HepG2 (cell line): ENCODE measurements around the gene KRT6B. TPM values are rescaled to one million over a fixed set of nuclear protein-coding genes. Genes with fewer than 3 reads are reported as not detected.

ENCODE experiments used
- ATAC-seq: fragments of 200-7000 bp; cut with Tn5 transposase; 3 replicates; pipeline ENCODE4 v1.9.1; 2020; ENCODE audit warnings: mild to moderate bottlenecking, moderate library complexity
- BruUV-seq: library from RNA; stranded (reverse); fragments of 400-500 nt; replicated peaks from 2 replicates; lab custom pipeline; 2021; lab: Mats Ljungman, UMichigan
- CTCF ChIA-PET: fragments of 300-600 bp; formaldehyde crosslinking; extraction: SDS; loops from one replicate; lab custom pipeline; 2021; ENCODE audit warnings: low total read pairs, inconsistent platforms, low intra/inter-chr PET ratio; lab: Yijun Ruan, JAX
- POLR2A ChIA-PET: fragments of 350-600 bp; sonication (Branson Sonifier 250); formaldehyde crosslinking; loops from one replicate; lab custom pipeline; 2020; ENCODE audit warnings: antibody characterized with exemption, inconsistent platforms; lab: Yijun Ruan, JAX
- DNase-seq: peaks from one replicate; pipeline ENCODE4 v3.0.0-alpha.2; 2015; ENCODE audit warnings: low spot score
- FAIRE-seq: peaks from 3 replicates; lab custom pipeline; 2011; peaks lifted over from hg19 to GRCh38; lab: Jason Lieb, UNC
- H2AFZ ChIP-seq: one replicate; pipeline ENCODE4 v1.6.1; 2011; ENCODE audit warnings: low read length, inconsistent platforms
- H3K27ac ChIP-seq: fragments of 300-600 bp; 3 replicates; pipeline ENCODE4 v1.8.0; 2011; ENCODE audit warnings: mixed run types, mild to moderate bottlenecking, mixed read lengths, low read length, inconsistent platforms; ENCODE audit not compliant: insufficient read depth; ENCODE audit errors: extremely low read length
- H3K27me3 ChIP-seq, 2 experiments: fragments of 200-600 bp in 1 of 2; 2 replicates in 1 of 2; 3 replicates in 1 of 2; pipeline versions ENCODE4 v1.6.0 to v1.8.0; 2011; ENCODE audit warnings: low read length in 2 of 2, mild to moderate bottlenecking in 2 of 2, moderate library complexity in 2 of 2, inconsistent platforms in 1 of 2; ENCODE audit not compliant: insufficient read depth in 2 of 2, control insufficient read depth in 1 of 2
- H3K36me3 ChIP-seq, 2 experiments: fragments of 200-600 bp in 1 of 2; replicated peaks in 1 of 2; 2 replicates in 1 of 2; 3 replicates in 1 of 2; pipeline versions ENCODE4 v1.5.1 to v1.8.0; 2011; ENCODE audit warnings: low read length in 2 of 2, inconsistent platforms in 1 of 2; ENCODE audit not compliant: insufficient read depth in 2 of 2, control insufficient read depth in 1 of 2
- H3K4me1 ChIP-seq: 2 replicates; pipeline ENCODE4 v1.5.1; 2012; ENCODE audit warnings: low read length, inconsistent platforms; ENCODE audit not compliant: insufficient read depth
- H3K4me2 ChIP-seq: 2 replicates; pipeline ENCODE4 v1.6.0; 2011; ENCODE audit warnings: low read depth, low read length, inconsistent platforms
- H3K4me3 ChIP-seq, 3 experiments: fragments of 200-600 bp in 1 of 3; sonication (generic), shearing (Covaris generic) in 1 of 3; replicated peaks in 1 of 3; 2 replicates each; pipeline ENCODE4 v1.5.1; 2011 to 2016; ENCODE audit warnings: low read length in 3 of 3, inconsistent platforms in 2 of 3, low read depth in 2 of 3, mild to moderate bottlenecking in 2 of 3, control low read depth in 1 of 3, mixed read lengths in 1 of 3; ENCODE audit not compliant: insufficient read depth in 1 of 3
- H3K79me2 ChIP-seq: one replicate; pipeline ENCODE4 v1.6.1; 2011; ENCODE audit warnings: low read length, inconsistent platforms; ENCODE audit not compliant: insufficient read depth
- H3K9ac ChIP-seq: 2 replicates; pipeline ENCODE4 v1.6.0; 2011; ENCODE audit warnings: mild to moderate bottlenecking, low read depth, low read length, inconsistent platforms; ENCODE audit not compliant: insufficient read depth
- H3K9me3 ChIP-seq: 2 replicates; pipeline ENCODE4 v1.5.1; 2012; ENCODE audit warnings: mild to moderate bottlenecking, low read length
- H4K20me1 ChIP-seq: 2 replicates; pipeline ENCODE4 v1.6.0; 2011; ENCODE audit warnings: inconsistent platforms, mild to moderate bottlenecking, low read length, moderate library complexity; ENCODE audit not compliant: insufficient read depth
- ELF4 ChIP-seq: sonication (generic); formaldehyde crosslinking; IDR thresholded peaks from 2 replicates; pipeline ENCODE4 v1.5.0; 2020; ENCODE audit warnings: missing genetic modification reagents, mild to moderate bottlenecking, moderate library complexity, borderline replicate concordance
- GATA4 ChIP-seq: sonication (generic); IDR thresholded peaks from 2 replicates; pipeline ENCODE4 v1.6.1; 2016; ENCODE audit warnings: antibody characterized with exemption, low read depth, borderline replicate concordance
- HMG20B ChIP-seq: conservative IDR thresholded peaks from 2 replicates; pipeline ENCODE4 v1.6.1; 2016; ENCODE audit warnings: missing genetic modification reagents, missing compliant biosample characterization
- NONO ChIP-seq, 2 experiments: fragments of 450-650 bp in 1 of 2; sonication (generic) in 1 of 2; formaldehyde crosslinking in 1 of 2; IDR thresholded peaks in 1 of 2; conservative IDR thresholded peaks in 1 of 2; 2 replicates each; pipeline versions ENCODE4 v1.6.1 to v1.8.0; 2017 to 2022; ENCODE audit warnings: mild to moderate bottlenecking in 1 of 2, missing genetic modification reagents in 1 of 2, moderate library complexity in 1 of 2
- RELA ChIP-seq: sonication (generic); formaldehyde crosslinking; IDR thresholded peaks from 2 replicates; pipeline ENCODE4 v1.4.0; 2020; ENCODE audit warnings: missing genetic modification reagents
- SOX13 ChIP-seq, 3 experiments: fragments of 450-650 bp in 1 of 3; sonication (generic) in 1 of 3; formaldehyde crosslinking in 1 of 3; IDR thresholded peaks in 2 of 3; conservative IDR thresholded peaks in 1 of 3; 2 replicates each; pipeline versions ENCODE4 v1.5.0 to v1.6.1; 2016 to 2020; ENCODE audit warnings: antibody characterized with exemption in 1 of 3, mild to moderate bottlenecking in 1 of 3, missing compliant biosample characterization in 1 of 3, missing genetic modification reagents in 1 of 3, moderate library complexity in 1 of 3
- TEAD3 ChIP-seq: optimal IDR thresholded peaks from 2 replicates; pipeline ENCODE3; 2016; ENCODE audit warnings: borderline replicate concordance
- ZFP82 ChIP-seq: sonication (generic); formaldehyde crosslinking; IDR thresholded peaks from 2 replicates; pipeline ENCODE4 v1.5.1; 2020; ENCODE audit warnings: mild to moderate bottlenecking, missing genetic modification reagents, borderline replicate concordance
- ZNF296 ChIP-seq: sonication (generic); formaldehyde crosslinking; conservative IDR thresholded peaks from 2 replicates; pipeline ENCODE4 v1.5.0; 2020; ENCODE audit warnings: mild to moderate bottlenecking, missing genetic modification reagents
- WGBS: methylation state at CpG from one replicate; pipeline ENCODE4 v1.1.6; 2017; ENCODE audit warnings: low lambda C conversion rate; 5-methylcytosine and 5-hydroxymethylcytosine counted together
- in situ Hi-C: cut with HindIII; loops from 2 replicates; pipeline ENCODE4 v1.10.0; 2017; ENCODE audit warnings: low pct_unique_long_range_greater_than_20kb; ENCODE audit not compliant: extremely low pct_ligation_motif_present
- intact Hi-C: fragments of 100-400 bp; cut with micrococcal nuclease; formaldehyde crosslinking; loops from one replicate; pipeline ENCODE4 v1.10.0; 2022; ENCODE audit not compliant: unreplicated experiment
- polyA plus RNA-seq, 8 experiments: library from polyadenylated mRNA; depleted of rRNA in 3 of 8; stranded (reverse) in 7 of 8; unstranded in 1 of 8; fragments of >200 nt; fragmentation: Illumina TruSeq in 4 of 8; extraction: Trizol in 4 of 8; gene quantifications; 2 replicates each; pipeline versions ENCODE4 v1.2.1 to v1.2.3, GENCODE V29; 2011 to 2016; ENCODE audit warnings: low read depth in 4 of 8, missing spikeins in 1 of 8, mixed read lengths in 1 of 8; ENCODE audit not compliant: insufficient read depth in 1 of 8
- total RNA-seq, 5 experiments: library from RNA; depleted of rRNA; stranded (reverse); fragments of >200 nt; fragmentation: Illumina TruSeq; extraction: Trizol; gene quantifications; 2 replicates each; pipeline ENCODE4 v1.2.3, GENCODE V29; 2016; ENCODE audit warnings: low read depth in 1 of 5
- TF ChIP-seq, protein P1 (sequence below): IDR thresholded peaks from 2 replicates; pipeline ENCODE4 v1.6.1; 2016; ENCODE audit warnings: low read depth, borderline replicate concordance
- TF ChIP-seq, protein P2 (sequence below): sonication (generic); formaldehyde crosslinking; IDR thresholded peaks from 2 replicates; pipeline ENCODE4 v1.4.0; 2020; ENCODE audit warnings: missing genetic modification reagents, borderline replicate concordance
- TF ChIP-seq, protein P3 (sequence below): sonication (generic); formaldehyde crosslinking; IDR thresholded peaks from 2 replicates; pipeline ENCODE4 v1.5.0; 2020; ENCODE audit warnings: mild to moderate bottlenecking, missing genetic modification reagents, borderline replicate concordance

KRT6B gene
- total and polyA plus RNA-seq, 2 of the 13 experiments (the other 11 are each of a cell fraction or from before 2014, with no cell fraction given) = not detected

DNA sequence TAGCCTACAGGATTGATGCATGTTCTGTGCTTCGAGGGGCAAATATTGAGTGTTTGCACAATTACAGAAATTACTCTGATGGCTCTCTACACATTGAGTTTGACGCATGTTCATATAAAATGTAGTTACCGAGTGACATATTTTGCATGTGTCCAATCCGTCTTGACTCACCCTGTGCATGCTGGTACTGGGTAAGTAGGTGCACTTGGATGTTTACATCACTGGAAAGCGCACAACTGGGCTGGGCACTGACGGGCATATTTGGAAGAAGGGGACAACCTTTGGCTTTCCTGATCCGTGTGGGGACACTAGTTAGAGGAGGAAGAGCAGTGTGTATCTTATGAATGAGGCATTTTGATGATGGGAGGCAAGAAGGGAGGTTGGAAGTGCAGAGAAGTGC lies 46.0 kb upstream of the KRT6B start:
- no peaks in the 10 kb centered on the region for H3K36me3 ChIP-seq
- ChIA-PET CTCF (no interaction called here), POLR2A (no interaction called here)
- no peaks in the 10 kb centered on the region for H3K79me2 ChIP-seq
- no peak overlapping the region for H3K4me3 ChIP-seq
- H3K9me3 ChIP-seq = no peaks in the 10 kb centered on the region
- intact Hi-C loops (no loop called here), in situ Hi-C loops (no loop called here)
- 0 out of 2 replicates have a peak, but pooled peaks cover 6% of the 10 kb centered on the region for H3K4me1 ChIP-seq
- H3K27ac ChIP-seq = no peak overlapping the region
- H2AFZ ChIP-seq = no peak overlapping the region
- ATAC-seq (no peak), FAIRE-seq (no peak), DNase-seq (no peak)
- 41% methylated on average over 7 of the region's 7 CpGs for WGBS
- H3K9ac ChIP-seq = no peak overlapping the region
- peaks cover 3 to 6% of the 10 kb centered on the region in 2 experiments; a peak in 3 of 5 replicates for H3K27me3 ChIP-seq
- BruUV-seq = no TSS peak
- H4K20me1 ChIP-seq = no peaks in the 10 kb centered on the region
- H3K4me2 ChIP-seq = no peak overlapping the region
- no peak for TF ChIP-seq RELA
- no peak for TF ChIP-seq NONO (IDR thresholded peaks at IDR 0.05)
- TF ChIP-seq NONO (CRISPR knock-in tag; conservative IDR thresholded peaks at IDR 0.05) = no peak
- TF ChIP-seq, protein P1, sequence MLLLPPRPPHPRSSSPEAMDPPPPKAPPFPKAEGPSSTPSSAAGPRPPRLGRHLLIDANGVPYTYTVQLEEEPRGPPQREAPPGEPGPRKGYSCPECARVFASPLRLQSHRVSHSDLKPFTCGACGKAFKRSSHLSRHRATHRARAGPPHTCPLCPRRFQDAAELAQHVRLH = no peak
- no peak for TF ChIP-seq TEAD3
- no peak for TF ChIP-seq ELF4
- TF ChIP-seq ZNF296 (CRISPR knock-in tag) = no peak
- no peak for TF ChIP-seq GATA4
- no peak for TF ChIP-seq HMG20B (CRISPR knock-in tag)
- no peak for TF ChIP-seq ZFP82 (CRISPR knock-in tag)
- TF ChIP-seq SOX13 (IDR thresholded peaks at IDR 0.05) = no peak
- no peak for TF ChIP-seq SOX13 (CRISPR knock-in tag; conservative IDR thresholded peaks at IDR 0.05 in 1 of 2, IDR thresholded peaks at IDR 0.05 in 1 of 2)
- TF ChIP-seq, protein P2, sequence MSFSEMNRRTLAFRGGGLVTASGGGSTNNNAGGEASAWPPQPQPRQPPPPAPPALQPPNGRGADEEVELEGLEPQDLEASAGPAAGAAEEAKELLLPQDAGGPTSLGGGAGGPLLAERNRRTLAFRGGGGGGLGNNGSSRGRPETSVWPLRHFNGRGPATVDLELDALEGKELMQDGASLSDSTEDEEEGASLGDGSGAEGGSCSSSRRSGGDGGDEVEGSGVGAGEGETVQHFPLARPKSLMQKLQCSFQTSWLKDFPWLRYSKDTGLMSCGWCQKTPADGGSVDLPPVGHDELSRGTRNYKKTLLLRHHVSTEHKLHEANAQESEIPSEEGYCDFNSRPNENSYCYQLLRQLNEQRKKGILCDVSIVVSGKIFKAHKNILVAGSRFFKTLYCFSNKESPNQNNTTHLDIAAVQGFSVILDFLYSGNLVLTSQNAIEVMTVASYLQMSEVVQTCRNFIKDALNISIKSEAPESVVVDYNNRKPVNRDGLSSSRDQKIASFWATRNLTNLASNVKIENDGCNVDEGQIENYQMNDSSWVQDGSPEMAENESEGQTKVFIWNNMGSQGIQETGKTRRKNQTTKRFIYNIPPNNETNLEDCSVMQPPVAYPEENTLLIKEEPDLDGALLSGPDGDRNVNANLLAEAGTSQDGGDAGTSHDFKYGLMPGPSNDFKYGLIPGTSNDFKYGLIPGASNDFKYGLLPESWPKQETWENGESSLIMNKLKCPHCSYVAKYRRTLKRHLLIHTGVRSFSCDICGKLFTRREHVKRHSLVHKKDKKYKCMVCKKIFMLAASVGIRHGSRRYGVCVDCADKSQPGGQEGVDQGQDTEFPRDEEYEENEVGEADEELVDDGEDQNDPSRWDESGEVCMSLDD (CRISPR knock-in tag) = no peak
- TF ChIP-seq, protein P3, sequence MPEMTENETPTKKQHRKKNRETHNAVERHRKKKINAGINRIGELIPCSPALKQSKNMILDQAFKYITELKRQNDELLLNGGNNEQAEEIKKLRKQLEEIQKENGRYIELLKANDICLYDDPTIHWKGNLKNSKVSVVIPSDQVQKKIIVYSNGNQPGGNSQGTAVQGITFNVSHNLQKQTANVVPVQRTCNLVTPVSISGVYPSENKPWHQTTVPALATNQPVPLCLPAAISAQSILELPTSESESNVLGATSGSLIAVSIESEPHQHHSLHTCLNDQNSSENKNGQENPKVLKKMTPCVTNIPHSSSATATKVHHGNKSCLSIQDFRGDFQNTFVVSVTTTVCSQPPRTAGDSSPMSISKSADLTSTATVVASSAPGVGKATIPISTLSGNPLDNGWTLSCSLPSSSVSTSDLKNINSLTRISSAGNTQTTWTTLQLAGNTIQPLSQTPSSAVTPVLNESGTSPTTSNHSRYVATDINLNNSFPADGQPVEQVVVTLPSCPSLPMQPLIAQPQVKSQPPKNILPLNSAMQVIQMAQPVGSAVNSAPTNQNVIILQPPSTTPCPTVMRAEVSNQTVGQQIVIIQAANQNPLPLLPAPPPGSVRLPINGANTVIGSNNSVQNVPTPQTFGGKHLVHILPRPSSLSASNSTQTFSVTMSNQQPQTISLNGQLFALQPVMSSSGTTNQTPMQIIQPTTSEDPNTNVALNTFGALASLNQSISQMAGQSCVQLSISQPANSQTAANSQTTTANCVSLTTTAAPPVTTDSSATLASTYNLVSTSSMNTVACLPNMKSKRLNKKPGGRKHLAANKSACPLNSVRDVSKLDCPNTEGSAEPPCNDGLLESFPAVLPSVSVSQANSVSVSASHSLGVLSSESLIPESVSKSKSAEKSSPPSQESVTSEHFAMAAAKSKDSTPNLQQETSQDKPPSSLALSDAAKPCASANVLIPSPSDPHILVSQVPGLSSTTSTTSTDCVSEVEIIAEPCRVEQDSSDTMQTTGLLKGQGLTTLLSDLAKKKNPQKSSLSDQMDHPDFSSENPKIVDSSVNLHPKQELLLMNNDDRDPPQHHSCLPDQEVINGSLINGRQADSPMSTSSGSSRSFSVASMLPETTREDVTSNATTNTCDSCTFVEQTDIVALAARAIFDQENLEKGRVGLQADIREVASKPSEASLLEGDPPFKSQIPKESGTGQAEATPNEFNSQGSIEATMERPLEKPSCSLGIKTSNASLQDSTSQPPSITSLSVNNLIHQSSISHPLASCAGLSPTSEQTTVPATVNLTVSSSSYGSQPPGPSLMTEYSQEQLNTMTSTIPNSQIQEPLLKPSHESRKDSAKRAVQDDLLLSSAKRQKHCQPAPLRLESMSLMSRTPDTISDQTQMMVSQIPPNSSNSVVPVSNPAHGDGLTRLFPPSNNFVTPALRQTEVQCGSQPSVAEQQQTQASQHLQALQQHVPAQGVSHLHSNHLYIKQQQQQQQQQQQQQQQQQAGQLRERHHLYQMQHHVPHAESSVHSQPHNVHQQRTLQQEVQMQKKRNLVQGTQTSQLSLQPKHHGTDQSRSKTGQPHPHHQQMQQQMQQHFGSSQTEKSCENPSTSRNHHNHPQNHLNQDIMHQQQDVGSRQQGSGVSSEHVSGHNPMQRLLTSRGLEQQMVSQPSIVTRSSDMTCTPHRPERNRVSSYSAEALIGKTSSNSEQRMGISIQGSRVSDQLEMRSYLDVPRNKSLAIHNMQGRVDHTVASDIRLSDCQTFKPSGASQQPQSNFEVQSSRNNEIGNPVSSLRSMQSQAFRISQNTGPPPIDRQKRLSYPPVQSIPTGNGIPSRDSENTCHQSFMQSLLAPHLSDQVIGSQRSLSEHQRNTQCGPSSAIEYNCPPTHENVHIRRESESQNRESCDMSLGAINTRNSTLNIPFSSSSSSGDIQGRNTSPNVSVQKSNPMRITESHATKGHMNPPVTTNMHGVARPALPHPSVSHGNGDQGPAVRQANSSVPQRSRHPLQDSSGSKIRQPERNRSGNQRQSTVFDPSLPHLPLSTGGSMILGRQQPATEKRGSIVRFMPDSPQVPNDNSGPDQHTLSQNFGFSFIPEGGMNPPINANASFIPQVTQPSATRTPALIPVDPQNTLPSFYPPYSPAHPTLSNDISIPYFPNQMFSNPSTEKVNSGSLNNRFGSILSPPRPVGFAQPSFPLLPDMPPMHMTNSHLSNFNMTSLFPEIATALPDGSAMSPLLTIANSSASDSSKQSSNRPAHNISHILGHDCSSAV (CRISPR knock-in tag) = no peak
